Measurements from ENCODE around the gene PKNOX2. TPM values are rescaled to one million over a fixed set of nuclear protein-coding genes. Genes with fewer than 3 reads are reported as not detected.

PKNOX2 gene
- total RNA-seq, 1 donor from 2014 or later, result 21.5 TPM

- H3K27ac Mint-ChIP-seq (ENCODE audit: unreplicated experiment), result no peak overlapping the region
- no peak for TF ChIP-seq CTCF (conservative IDR thresholded peaks at IDR 0.05)
- H3K4me1 Mint-ChIP-seq, result peaks cover 26% of the 10 kb centered on the region
- DNase-seq (ENCODE audit: low read depth, low spot score), result no peak
- peaks cover 5% of the 10 kb centered on the region for H3K27me3 Mint-ChIP-seq (ENCODE audit: low read depth)
- no peak overlapping the region for H3K4me3 Mint-ChIP-seq
- no peaks in the 10 kb centered on the region for H3K9me3 Mint-ChIP-seq
- peaks cover 5% of the 10 kb centered on the region for H3K36me3 Mint-ChIP-seq (ENCODE audit: low read depth)
Measured at GRCh38 chr11:125372088-125372487, 207.5 kb downstream of the PKNOX2 start.

GRCh38 chr11:125372911-125373310 is 208.4 kb downstream of the PKNOX2 start:
- Mint-ChIP-seq H3K27me3 (ENCODE audit: low read depth) (peaks cover 5% of the 10 kb centered on the region), H3K9me3 (no peaks in the 10 kb centered on the region), H3K4me1 (peaks cover 26% of the 10 kb centered on the region), H3K36me3 (ENCODE audit: low read depth) (peaks cover 5% of the 10 kb centered on the region), H3K4me3 (no peak overlapping the region), H3K27ac (ENCODE audit: unreplicated experiment) (no peak overlapping the region)
- no peak for DNase-seq (ENCODE audit: low read depth, low spot score)
- no peak for TF ChIP-seq CTCF (conservative IDR thresholded peaks at IDR 0.05)

- DNase-seq (ENCODE audit: low read depth, low spot score), result no peak
- peaks cover 26% of the 10 kb centered on the region for H3K4me1 Mint-ChIP-seq
- H3K9me3 Mint-ChIP-seq, result no peaks in the 10 kb centered on the region
- no peak for TF ChIP-seq CTCF (conservative IDR thresholded peaks at IDR 0.05)
- H3K4me3 Mint-ChIP-seq, result no peak overlapping the region
- H3K27me3 Mint-ChIP-seq (ENCODE audit: low read depth), result peaks cover 5% of the 10 kb centered on the region
- H3K36me3 Mint-ChIP-seq (ENCODE audit: low read depth), result peaks cover 2% of the 10 kb centered on the region
- H3K27ac Mint-ChIP-seq (ENCODE audit: unreplicated experiment), result no peak overlapping the region
Measured at GRCh38 chr11:125373426-125374391, 209.2 kb downstream of the PKNOX2 start.

- peaks cover 2% of the 10 kb centered on the region for H3K36me3 Mint-ChIP-seq (ENCODE audit: low read depth)
- H3K4me1 Mint-ChIP-seq, result peaks cover 25% of the 10 kb centered on the region
Measured at GRCh38 chr11:125374398-125374797, 209.8 kb downstream of the PKNOX2 start.

GRCh38 chr11:125375146-125375545 is 210.6 kb downstream of the PKNOX2 start:
- no peaks in the 10 kb centered on the region for H3K9me3 Mint-ChIP-seq
- H3K4me1 Mint-ChIP-seq, result peaks cover 23% of the 10 kb centered on the region
- H3K27me3 Mint-ChIP-seq (ENCODE audit: low read depth), result peaks cover 5% of the 10 kb centered on the region
- H3K4me3 Mint-ChIP-seq, result no peak overlapping the region
- TF ChIP-seq CTCF (conservative IDR thresholded peaks at IDR 0.05), result no peak
- no peak for DNase-seq (ENCODE audit: low read depth, low spot score)
- H3K27ac Mint-ChIP-seq (ENCODE audit: unreplicated experiment), result no peak overlapping the region
- H3K36me3 Mint-ChIP-seq (ENCODE audit: low read depth), result peaks cover 2% of the 10 kb centered on the region

More at GRCh38 chr11:125374398-125374797, 209.8 kb downstream of the PKNOX2 start:
- H3K27ac Mint-ChIP-seq (ENCODE audit: unreplicated experiment), result no peak overlapping the region
- no peak overlapping the region for H3K4me3 Mint-ChIP-seq
- H3K9me3 Mint-ChIP-seq, result no peaks in the 10 kb centered on the region
- TF ChIP-seq CTCF (conservative IDR thresholded peaks at IDR 0.05), result no peak
- peaks cover 5% of the 10 kb centered on the region for H3K27me3 Mint-ChIP-seq (ENCODE audit: low read depth)
- DNase-seq (ENCODE audit: low read depth, low spot score), result no peak
